Measurements from ENCODE around the gene SLC9C2. TPM values are rescaled to one million over a fixed set of nuclear protein-coding genes. Genes with fewer than 3 reads are reported as not detected.
"Not testable (repeated sequence)": the region's sequence is repeated elsewhere in the genome, so short reads cannot be mapped to it uniquely, and the experiment has no call there.

Gene SLC9C2
- total RNA-seq, 1 experiment from 2014 or later: not detected

DNA sequence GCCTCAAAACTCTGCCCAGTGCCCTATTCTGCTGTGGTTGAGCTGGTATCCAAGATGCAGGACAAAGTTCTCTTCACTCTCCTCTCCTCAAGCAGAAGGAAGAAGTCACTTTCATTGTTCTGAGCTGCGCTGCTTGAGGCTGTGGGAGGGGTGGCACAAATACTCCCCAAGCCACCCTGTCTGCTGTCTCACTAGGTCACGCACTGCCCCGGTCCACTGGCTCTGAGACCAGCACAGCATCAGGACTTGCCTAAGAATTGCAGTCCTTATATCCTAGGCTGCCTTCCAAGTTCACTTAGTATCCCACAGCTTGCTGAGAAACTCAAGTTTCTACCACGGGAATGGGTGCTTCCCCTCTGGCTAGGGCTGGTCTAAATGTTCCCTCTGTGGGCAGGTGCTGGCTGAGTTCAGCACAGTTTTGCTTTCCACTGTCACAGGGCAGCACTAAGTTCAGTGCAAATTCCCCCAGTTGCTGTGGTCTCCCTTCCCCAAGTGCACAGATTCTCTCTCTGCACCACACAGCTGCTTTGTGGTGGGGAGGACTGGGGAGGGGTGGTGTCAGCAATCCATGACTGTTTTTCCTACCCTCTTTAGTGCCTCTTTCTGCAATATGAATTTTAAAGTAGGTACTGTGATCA is 32.4 kb downstream of the SLC9C2 start:
- CTCF ChIA-PET: no interaction called here
- no TSS peak for BruUV-seq (replicated peaks)
- H4K20me1 ChIP-seq (ENCODE audit: low read length): no peaks in the 10 kb centered on the region
- ATAC-seq: no peak
- H3F3A ChIP-seq (ENCODE audit: low read length, unreplicated experiment): no peaks in the 10 kb centered on the region
- no peak for DNase-seq
- H3K4me3 ChIP-seq (ENCODE audit: low read length): no peak overlapping the region
- no peaks in the 10 kb centered on the region for H3K9me2 ChIP-seq (replicated peaks; ENCODE audit: low read length)
- no peak overlapping the region for H3K4me2 ChIP-seq (ENCODE audit: low read length)
- no peaks in the 10 kb centered on the region for H3K9me3 ChIP-seq (ENCODE audit: low read length)
- peaks cover 10% of the 10 kb centered on the region for H3K4me1 ChIP-seq (ENCODE audit: insufficient read depth, low read length)
- POLR2A ChIA-PET (ENCODE audit: unreplicated experiment): interaction anchor here (0.6 kb wide), 2 partner anchors 15 to 212 kb away, joined by 3 to 4 read pairs; no protein-coding TSS in a partner anchor
- H3K27me3 ChIP-seq (ENCODE audit: low read length): no peaks in the 10 kb centered on the region
- H3K9ac ChIP-seq (ENCODE audit: low read length): no peak overlapping the region
- H3K27ac ChIP-seq (ENCODE audit: low read length): no peak overlapping the region
- H3K36me3 ChIP-seq (ENCODE audit: low read depth, low read length): no peaks in the 10 kb centered on the region
- TF ChIP-seq EZH2phosphoT487 (IDR thresholded peaks at IDR 0.05; ENCODE audit: borderline replicate concordance, low read length) (no peak), EZH2 (IDR thresholded peaks at IDR 0.05; ENCODE audit: low read length, unreplicated experiment) (no peak)
- TF ChIP-seq, protein P1, sequence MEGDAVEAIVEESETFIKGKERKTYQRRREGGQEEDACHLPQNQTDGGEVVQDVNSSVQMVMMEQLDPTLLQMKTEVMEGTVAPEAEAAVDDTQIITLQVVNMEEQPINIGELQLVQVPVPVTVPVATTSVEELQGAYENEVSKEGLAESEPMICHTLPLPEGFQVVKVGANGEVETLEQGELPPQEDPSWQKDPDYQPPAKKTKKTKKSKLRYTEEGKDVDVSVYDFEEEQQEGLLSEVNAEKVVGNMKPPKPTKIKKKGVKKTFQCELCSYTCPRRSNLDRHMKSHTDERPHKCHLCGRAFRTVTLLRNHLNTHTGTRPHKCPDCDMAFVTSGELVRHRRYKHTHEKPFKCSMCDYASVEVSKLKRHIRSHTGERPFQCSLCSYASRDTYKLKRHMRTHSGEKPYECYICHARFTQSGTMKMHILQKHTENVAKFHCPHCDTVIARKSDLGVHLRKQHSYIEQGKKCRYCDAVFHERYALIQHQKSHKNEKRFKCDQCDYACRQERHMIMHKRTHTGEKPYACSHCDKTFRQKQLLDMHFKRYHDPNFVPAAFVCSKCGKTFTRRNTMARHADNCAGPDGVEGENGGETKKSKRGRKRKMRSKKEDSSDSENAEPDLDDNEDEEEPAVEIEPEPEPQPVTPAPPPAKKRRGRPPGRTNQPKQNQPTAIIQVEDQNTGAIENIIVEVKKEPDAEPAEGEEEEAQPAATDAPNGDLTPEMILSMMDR (conservative IDR thresholded peaks at IDR 0.05; ENCODE audit: low read depth, low read length): no peak
- intact Hi-C loops (cut with micrococcal nuclease): no loop called here
- H2AFZ ChIP-seq (ENCODE audit: low read length): no peak overlapping the region
- H3K79me2 ChIP-seq (ENCODE audit: low read length): no peaks in the 10 kb centered on the region

DNA sequence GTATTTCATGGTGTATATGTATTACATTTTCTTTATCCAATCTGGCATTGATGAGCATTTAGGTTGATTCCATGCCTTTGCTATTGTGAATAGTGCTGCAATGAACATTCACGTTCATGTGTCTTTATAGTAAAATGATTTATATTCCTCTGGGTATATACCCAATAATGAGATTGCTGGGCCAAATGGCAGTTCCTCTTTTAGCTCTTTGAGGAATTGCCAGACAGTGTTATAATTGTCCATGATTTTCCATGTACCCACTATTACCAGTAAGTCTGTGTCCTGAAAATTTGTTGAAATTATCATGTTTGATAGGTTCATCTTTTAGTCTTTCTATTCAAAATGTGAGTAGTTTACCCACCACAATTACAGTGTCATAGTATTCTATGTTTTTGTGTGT is 34.4 kb downstream of the SLC9C2 start:
- BruUV-seq (replicated peaks): no TSS peak
- no peak for TF ChIP-seq EZH2 (IDR thresholded peaks at IDR 0.05; ENCODE audit: low read length, unreplicated experiment)
- TF ChIP-seq, protein P1 (conservative IDR thresholded peaks at IDR 0.05; ENCODE audit: low read depth, low read length): no peak
- TF ChIP-seq EZH2phosphoT487 (IDR thresholded peaks at IDR 0.05; ENCODE audit: borderline replicate concordance, low read length): no peak
- DNase-seq (no peak), ATAC-seq (no peak)
- Histone ChIP-seq H3K4me3 (ENCODE audit: low read length) (no peak overlapping the region), H3K27me3 (ENCODE audit: low read length) (no peaks in the 10 kb centered on the region), H2AFZ (ENCODE audit: low read length) (no peak overlapping the region), H3F3A (ENCODE audit: low read length, unreplicated experiment) (no peaks in the 10 kb centered on the region), H3K4me2 (ENCODE audit: low read length) (no peak overlapping the region), H3K27ac (ENCODE audit: low read length) (no peak overlapping the region), H3K36me3 (ENCODE audit: low read depth, low read length) (no peaks in the 10 kb centered on the region), H3K4me1 (ENCODE audit: insufficient read depth, low read length) (peaks cover 3% of the 10 kb centered on the region), H4K20me1 (ENCODE audit: low read length) (no peaks in the 10 kb centered on the region), H3K9me2 (replicated peaks; ENCODE audit: low read length) (no peaks in the 10 kb centered on the region), H3K79me2 (ENCODE audit: low read length) (no peaks in the 10 kb centered on the region), H3K9me3 (ENCODE audit: low read length) (no peaks in the 10 kb centered on the region), H3K9ac (ENCODE audit: low read length) (no peak overlapping the region)
- CTCF ChIA-PET: no interaction called here
- POLR2A ChIA-PET (ENCODE audit: unreplicated experiment): no interaction called here
- intact Hi-C loops (cut with micrococcal nuclease): no loop called here

DNA sequence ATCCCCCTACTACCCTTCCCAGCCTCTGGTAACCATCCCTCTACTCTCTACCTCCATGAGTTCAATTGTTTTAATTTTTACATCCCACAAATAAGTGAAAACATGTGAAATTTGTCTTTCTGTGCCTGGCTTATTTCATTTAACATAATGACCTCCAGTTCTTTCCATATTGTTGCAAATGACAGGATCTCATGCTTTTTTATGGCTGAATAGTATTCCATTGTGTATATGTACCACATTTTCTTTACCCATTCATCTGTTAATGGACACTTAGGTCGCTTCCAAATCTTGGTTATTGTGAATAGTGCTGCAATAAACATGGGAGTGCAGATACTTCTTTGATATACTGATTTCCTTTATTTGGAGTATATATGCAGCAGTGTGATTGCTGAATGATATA is 39.0 kb downstream of the SLC9C2 start:
- H3K4me3 ChIP-seq (ENCODE audit: low read length); intact Hi-C loops (cut with micrococcal nuclease); ATAC-seq; H3K9me2 ChIP-seq (replicated peaks; ENCODE audit: low read length); H3K79me2 ChIP-seq (ENCODE audit: low read length); H3K9ac ChIP-seq (ENCODE audit: low read length); H3K9me3 ChIP-seq (ENCODE audit: low read length); H3F3A ChIP-seq (ENCODE audit: low read length, unreplicated experiment); H3K27ac ChIP-seq (ENCODE audit: low read length); H4K20me1 ChIP-seq (ENCODE audit: low read length); DNase-seq; H3K36me3 ChIP-seq (ENCODE audit: low read depth, low read length); H2AFZ ChIP-seq (ENCODE audit: low read length); H3K27me3 ChIP-seq (ENCODE audit: low read length); H3K4me2 ChIP-seq (ENCODE audit: low read length); H3K4me1 ChIP-seq (ENCODE audit: insufficient read depth, low read length); BruUV-seq (replicated peaks): not testable (repeated sequence)
- CTCF ChIA-PET: interaction anchor here (0.6 kb wide), 1 partner anchor 84 kb away, joined by 6 read pairs; no protein-coding TSS in a partner anchor
- POLR2A ChIA-PET (ENCODE audit: unreplicated experiment): interaction anchor here (0.6 to 0.7 kb wide), 2 partner anchors 17 to 32 kb away, joined by 3 to 5 read pairs; no protein-coding TSS in a partner anchor
